HepG2 (cell line): ENCODE data around the gene IZUMO4. TPM values are rescaled to one million over a fixed set of nuclear protein-coding genes. Genes with fewer than 3 reads are reported as not detected.
"Not testable (repeated sequence)": the region's sequence is repeated elsewhere in the genome, so short reads cannot be mapped to it uniquely, and the experiment has no call there.

Experiments used
- FOXK1 ChIP-seq: sonication (generic); formaldehyde crosslinking; IDR thresholded peaks from 2 replicates; pipeline ENCODE4 v1.4.0; 2020; ENCODE audit warnings: low read depth, missing genetic modification reagents, borderline replicate concordance
- FUBP1 ChIP-seq: sonication (generic); formaldehyde crosslinking; IDR thresholded peaks from 2 replicates; pipeline ENCODE4 v1.5.1; 2020; ENCODE audit warnings: missing genetic modification reagents, mild to moderate bottlenecking, borderline replicate concordance
- GATA4 ChIP-seq: sonication (generic); IDR thresholded peaks from 2 replicates; pipeline ENCODE4 v1.6.1; 2016; ENCODE audit warnings: antibody characterized with exemption, low read depth, borderline replicate concordance
- TBX2 ChIP-seq: sonication (generic); formaldehyde crosslinking; IDR thresholded peaks from 2 replicates; pipeline ENCODE4 v1.5.0; 2020; ENCODE audit warnings: missing genetic modification reagents, mild to moderate bottlenecking, borderline replicate concordance
- TFAP4 ChIP-seq: sonication (generic); IDR thresholded peaks from 2 replicates; pipeline ENCODE4 v1.6.1; 2016; ENCODE audit warnings: low read depth, borderline replicate concordance
- ZFP37 ChIP-seq: sonication (generic); formaldehyde crosslinking; IDR thresholded peaks from 2 replicates; pipeline ENCODE4 v1.4.0; 2020; ENCODE audit warnings: missing genetic modification reagents, borderline replicate concordance
- ZFY ChIP-seq: sonication (generic); formaldehyde crosslinking; IDR thresholded peaks from 2 replicates; pipeline ENCODE4 v1.4.0; 2020; ENCODE audit warnings: missing genetic modification reagents
- ZGPAT ChIP-seq: IDR thresholded peaks from 2 replicates; pipeline ENCODE4 v1.6.1; 2016; ENCODE audit warnings: mild to moderate bottlenecking
- ZHX2 ChIP-seq, 2 experiments: sonication (generic) in 1 of 2; formaldehyde crosslinking in 1 of 2; IDR thresholded peaks; 2 replicates each; pipeline versions ENCODE4 v1.6.1 to v1.9.0; 2014 to 2022; ENCODE audit warnings: antibody characterized with exemption in 1 of 2, borderline replicate concordance in 1 of 2, inconsistent platforms in 1 of 2, low read depth in 1 of 2, missing genetic modification reagents in 1 of 2
- ZMYM4 ChIP-seq: sonication (generic); formaldehyde crosslinking; IDR thresholded peaks from 2 replicates; pipeline ENCODE4 v1.8.1; 2023; ENCODE audit warnings: mild to moderate bottlenecking, missing genetic modification reagents
- ZNF501 ChIP-seq: sonication (generic); formaldehyde crosslinking; IDR thresholded peaks from 2 replicates; pipeline ENCODE4 v1.5.1; 2020; ENCODE audit warnings: mild to moderate bottlenecking, moderate library complexity, missing genetic modification reagents
- ZNF543 ChIP-seq: sonication (generic); formaldehyde crosslinking; IDR thresholded peaks from 2 replicates; pipeline ENCODE4 v1.4.0; 2020; ENCODE audit warnings: mild to moderate bottlenecking, missing genetic modification reagents
- ZNF558 ChIP-seq: sonication (generic); formaldehyde crosslinking; IDR thresholded peaks from 2 replicates; pipeline ENCODE4 v1.9.0; 2022; ENCODE audit warnings: mild to moderate bottlenecking, missing genetic modification reagents, borderline replicate concordance
- ZNF878 ChIP-seq: sonication (generic); formaldehyde crosslinking; IDR thresholded peaks from 2 replicates; pipeline ENCODE4 v1.8.1; 2023; ENCODE audit warnings: mild to moderate bottlenecking, missing genetic modification reagents, moderate library complexity
- ZSCAN29 ChIP-seq: sonication (generic); formaldehyde crosslinking; conservative IDR thresholded peaks from 2 replicates; pipeline ENCODE4 v1.4.0; 2020; ENCODE audit warnings: mild to moderate bottlenecking, missing genetic modification reagents
- polyA plus RNA-seq, 8 experiments: library from polyadenylated mRNA; depleted of rRNA in 3 of 8; stranded (reverse) in 7 of 8; unstranded in 1 of 8; fragments of >200 nt; fragmentation: Illumina TruSeq in 4 of 8; extraction: Trizol in 4 of 8; gene quantifications; 2 replicates each; pipeline versions ENCODE4 v1.2.1 to v1.2.3, GENCODE V29; 2011 to 2016; ENCODE audit warnings: low read depth in 4 of 8, missing spikeins in 1 of 8, mixed read lengths in 1 of 8; ENCODE audit not compliant: insufficient read depth in 1 of 8
- total RNA-seq, 5 experiments: library from RNA; depleted of rRNA; stranded (reverse); fragments of >200 nt; fragmentation: Illumina TruSeq; extraction: Trizol; gene quantifications; 2 replicates each; pipeline ENCODE4 v1.2.3, GENCODE V29; 2016; ENCODE audit warnings: low read depth in 1 of 5

Gene IZUMO4
- total and polyA plus RNA-seq, 2 of the 13 experiments (the other 11 are each of a cell fraction or from before 2014, with no cell fraction given) = 0.77 to 3.9 TPM

- TF ChIP-seq ZGPAT (CRISPR knock-in tag) (peak; percentile 80; the same call in 1 of the 2 replicates), ZFY (CRISPR knock-in tag) (peak; percentile 70; the same call in 1 of the 2 replicates), ZNF543 (CRISPR knock-in tag) (peak; percentile 76), ZMYM4 (CRISPR knock-in tag) (peak; percentile 55; the same call in 1 of the 2 replicates), ZFP37 (peak; percentile 86; the same call in 1 of the 2 replicates), FUBP1 (CRISPR knock-in tag) (peak; percentile 80; the same call in 1 of the 2 replicates), TBX2 (CRISPR knock-in tag) (peak; percentile 96), ZNF501 (CRISPR knock-in tag) (peak; percentile 67), ZNF558 (peak; percentile 69; the same call in 1 of the 2 replicates), TFAP4 (peak; percentile 77; the same call in 1 of the 2 replicates), ZNF878 (CRISPR knock-in tag) (0 out of 2 replicates have a peak, but pooled peaks have one; percentile 61), ZHX2 (IDR thresholded peaks at IDR 0.05; ENCODE audit: low read depth) (peak; percentile 47; the same call in 1 of the 2 replicates), FOXK1 (CRISPR knock-in tag) (peak; percentile 66; the same call in 1 of the 2 replicates), GATA4 (peak; percentile 66; the same call in 1 of the 2 replicates), ZSCAN29 (CRISPR knock-in tag) (peak; percentile 90)
- TF ChIP-seq ZHX2 (CRISPR knock-in tag; IDR thresholded peaks at IDR 0.05; ENCODE audit: borderline replicate concordance) = not testable (repeated sequence)
Measured at GRCh38 chr19:2086695-2087620, 9.8 kb upstream of the IZUMO4 start (continued).
